A549 (cell line): Measurements from ENCODE around the gene SYT2. TPM values are rescaled to one million over a fixed set of nuclear protein-coding genes. Genes with fewer than 3 reads are reported as not detected.

Source experiments
- ATAC-seq, 2 experiments: fragments of 200-7000 bp in 1 of 2; fragments of >200 bp in 1 of 2; cut with Nextera tagmentation in 1 of 2; cut with Tn5 transposase in 1 of 2; 3 replicates each; pipeline versions ENCODE4 v1.8.0 to v1.9.1; 2018 to 2020; ENCODE audit warnings: mild to moderate bottlenecking in 1 of 2, moderate library complexity in 1 of 2
- CTCF ChIA-PET: fragments of 300-600 bp; sonication (Branson Sonifier 250); formaldehyde crosslinking; extraction: SDS; loops from one replicate; lab custom pipeline; 2021; ENCODE audit warnings: antibody characterized with exemption, inconsistent platforms; lab: Yijun Ruan, JAX
- POLR2A ChIA-PET: fragments of 350-600 bp; formaldehyde crosslinking; extraction: SDS; loops from one replicate; lab custom pipeline; 2021; ENCODE audit warnings: antibody characterized with exemption, inconsistent platforms; lab: Yijun Ruan, JAX
- DNase-seq, 2 experiments: peaks; one replicate each; pipeline versions ENCODE4 v3.0.0 to v3.0.0-alpha.2; 2011 to 2016; ENCODE audit warnings: low read depth in 1 of 2, low spot score in 1 of 2
- FAIRE-seq: peaks from 2 replicates; lab custom pipeline; 2011; peaks lifted over from hg19 to GRCh38; lab: Jason Lieb, UNC
- H3K27ac ChIP-seq, 2 experiments: fragments of >200 bp; sonication (Bioruptor Twin); formaldehyde crosslinking; 3 replicates each; pipeline ENCODE4 v1.5.1; 2016 to 2017
- H3K4me1 ChIP-seq: fragments of >200 bp; sonication (Bioruptor Twin); formaldehyde crosslinking; 3 replicates; pipeline ENCODE4 v1.6.1; 2016
- H3K4me2 ChIP-seq: fragments of >200 bp; sonication (Bioruptor Twin); formaldehyde crosslinking; 3 replicates; pipeline ENCODE4 v1.6.1; 2016
- H3K4me3 ChIP-seq: fragments of >200 bp; sonication (Bioruptor Twin); formaldehyde crosslinking; 3 replicates; pipeline ENCODE4 v1.5.1; 2016
- H3K9me3 ChIP-seq: fragments of >200 bp; sonication (Bioruptor Twin); formaldehyde crosslinking; 3 replicates; pipeline ENCODE4 v1.6.1; 2016
- ATOH8 ChIP-seq: fragments of 250-450 bp; sonication (Bioruptor Pico); IDR thresholded peaks from 2 replicates; pipeline ENCODE4 v1.5.0; 2020; ENCODE audit warnings: low read depth, mild to moderate bottlenecking, moderate library complexity
- CBX2 ChIP-seq: fragments of 200-600 bp; sonication (generic); IDR thresholded peaks from 2 replicates; pipeline ENCODE4 v1.6.1; 2016; ENCODE audit warnings: low read depth, mild to moderate bottlenecking, borderline replicate concordance
- E2F6 ChIP-seq: IDR thresholded peaks from 2 replicates; pipeline ENCODE4 v1.6.1; 2012; ENCODE audit warnings: low read depth, borderline replicate concordance
- EHMT2 ChIP-seq: fragments of 200-600 bp; sonication (generic); IDR thresholded peaks from 2 replicates; pipeline ENCODE4 v1.6.1; 2016; ENCODE audit warnings: antibody characterized with exemption, low read depth, mild to moderate bottlenecking, moderate library complexity
- FOSL2 ChIP-seq, 2 experiments: fragments of 450-650 bp in 1 of 2; fragments of >200 bp in 1 of 2; sonication (Bioruptor Twin) in 1 of 2; formaldehyde crosslinking; IDR thresholded peaks; 2 replicates each; pipeline versions ENCODE4 v1.5.0 to v1.6.1; 2016 to 2020; ENCODE audit warnings: mild to moderate bottlenecking in 1 of 2, moderate library complexity in 1 of 2
- GATA3 ChIP-seq: IDR thresholded peaks from 2 replicates; pipeline ENCODE4 v1.6.1; 2012; ENCODE audit warnings: borderline replicate concordance
- HDAC2 ChIP-seq: fragments of 200-600 bp; sonication (generic); IDR thresholded peaks from 2 replicates; pipeline ENCODE4 v1.6.1; 2016
- HES2 ChIP-seq: fragments of >200 bp; sonication (Bioruptor Twin); formaldehyde crosslinking; IDR thresholded peaks from 2 replicates; pipeline ENCODE4 v1.6.1; 2016
- HEYL ChIP-seq: fragments of 250-450 bp; sonication (Bioruptor Pico); IDR thresholded peaks from 2 replicates; pipeline ENCODE4 v1.8.0; 2021; ENCODE audit warnings: mild to moderate bottlenecking, moderate library complexity
- HOXB5 ChIP-seq: fragments of 250-450 bp; sonication (Bioruptor Pico); IDR thresholded peaks from 2 replicates; pipeline ENCODE4 v1.5.0; 2020; ENCODE audit warnings: mild to moderate bottlenecking, moderate library complexity
- JUN ChIP-seq, 2 experiments: fragments of >200 bp; sonication (Bioruptor Twin); formaldehyde crosslinking; IDR thresholded peaks; 2 replicates in 1 of 2; 3 replicates in 1 of 2; pipeline ENCODE4 v1.6.1; 2016 to 2017
- JUNB ChIP-seq: fragments of >200 bp; sonication (Bioruptor Twin); formaldehyde crosslinking; IDR thresholded peaks from 2 replicates; pipeline ENCODE4 v1.6.1; 2016
- MAX ChIP-seq: IDR thresholded peaks from 2 replicates; pipeline ENCODE4 v1.6.1; 2012
- MAZ ChIP-seq: fragments of 150-350 bp; IDR thresholded peaks from 2 replicates; pipeline ENCODE4 v1.6.1; 2014; ENCODE audit warnings: antibody characterized with exemption, low read depth, low read length, borderline replicate concordance
- MYC ChIP-seq: IDR thresholded peaks from 2 replicates; pipeline ENCODE4 v1.6.1; 2012; ENCODE audit warnings: mild to moderate bottlenecking, inconsistent platforms, low read length, improper control_type of control experiment, borderline replicate concordance
- NFE2L2 ChIP-seq: fragments of 150-350 bp; conservative IDR thresholded peaks from 2 replicates; pipeline ENCODE4 v1.6.1; 2014; ENCODE audit warnings: low read length
- PBX3 ChIP-seq: IDR thresholded peaks from 2 replicates; pipeline ENCODE4 v1.6.1; 2012
- POLR2AphosphoS2 ChIP-seq: conservative IDR thresholded peaks from 2 replicates; pipeline ENCODE4 v1.6.1; 2012; ENCODE audit warnings: low read length, improper control_type of control experiment, inconsistent platforms
- TP53 ChIP-seq: fragments of 250-450 bp; sonication (Bioruptor Pico); IDR thresholded peaks from 2 replicates; pipeline ENCODE4 v1.5.0; 2021; ENCODE audit warnings: mild to moderate bottlenecking, moderate library complexity
- USF2 ChIP-seq: fragments of 450-650 bp; IDR thresholded peaks from 2 replicates; pipeline ENCODE4 v1.6.1; 2014; ENCODE audit warnings: antibody characterized with exemption
- WGBS: methylation state at CpG from one replicate; pipeline ENCODE4 v1.1.6; 2017; ENCODE audit errors: missing lambda C conversion rate; 5-methylcytosine and 5-hydroxymethylcytosine counted together
- polyA plus RNA-seq, 4 experiments: library from polyadenylated mRNA; depleted of rRNA in 3 of 4; stranded (reverse); fragments of >200 nt; fragmentation: RNase III in 1 of 4; extraction: RNeasy Plus Mini Kit Qiagen cat#74134 plus additional on column Dnase treatment in 1 of 4; gene quantifications; 2 replicates in 3 of 4; 3 replicates in 1 of 4; pipeline ENCODE4 v1.2.3, GENCODE V29; 2011 to 2017

Gene SYT2
- polyA plus RNA-seq, 2 of the 4 experiments (the other 2 are of a cell fraction) = 0.03 to 0.04 TPM

GRCh38 chr1:202579806-202580205 lies 130.4 kb downstream of the SYT2 start (continued):
- TF ChIP-seq ATOH8 (CRISPR knock-in tag) (no peak), MYC (no peak), CBX2 (no peak)

GRCh38 chr1:202578565-202578964 lies 131.7 kb downstream of the SYT2 start:
- CTCF ChIA-PET = interaction anchor here (1.5 kb wide), 2 partner anchors 12 to 22 kb away, joined by 3 to 5 read pairs; no protein-coding TSS in a partner anchor
- no peak overlapping the region for H3K27ac ChIP-seq
- no peak for TF ChIP-seq MYC
- DNase-seq = no peak
- no peak for FAIRE-seq
- peaks cover 34% of the 10 kb centered on the region for H3K4me1 ChIP-seq
- no peak overlapping the region for H3K4me3 ChIP-seq
- 90% methylated on average over 6 of the region's 6 CpGs for WGBS
- no peaks in the 10 kb centered on the region for H3K9me3 ChIP-seq
- POLR2A ChIA-PET = no interaction called here
- ATAC-seq = no peak
- no peak overlapping the region; the same call in 2 of the 3 replicates for H3K4me2 ChIP-seq

- ChIA-PET POLR2A (no interaction called here), CTCF (interaction anchor here (0.6 to 1.5 kb wide), 5 partner anchors 12 to 114 kb away, joined by 3 to 5 read pairs (median 3); no protein-coding TSS in a partner anchor)
- 92% methylated on average over 4 of the region's 4 CpGs for WGBS
- H3K27ac ChIP-seq = 0 out of 6 replicates have a peak overlapping the region, but pooled peaks of 1 of the 2 experiments have one; percentile 9
- TF ChIP-seq FOSL2 (IDR thresholded peaks at IDR 0.05) (no peak), FOSL2 (CRISPR knock-in tag; IDR thresholded peaks at IDR 0.05) (no peak), JUN (IDR thresholded peaks at IDR 0.05) (no peak), JUNB (no peak), POLR2AphosphoS2 (no peak), EHMT2 (no peak)
- DNase-seq (no peak), FAIRE-seq (no peak), ATAC-seq (no peak)
- no peak overlapping the region for H3K4me3 ChIP-seq
- H3K4me1 ChIP-seq = peaks cover 34% of the 10 kb centered on the region
- peak overlapping the region; percentile 36; the same call in 2 of the 3 replicates for H3K4me2 ChIP-seq
- no peaks in the 10 kb centered on the region for H3K9me3 ChIP-seq
These were observed 132.2 kb downstream of the SYT2 start for GRCh38 chr1:202578001-202578504.

GRCh38 chr1:202577381-202577780 lies 132.9 kb downstream of the SYT2 start:
- POLR2A ChIA-PET = no interaction called here
- peak overlapping the region; percentile 36 for H3K4me2 ChIP-seq
- 74% methylated on average over 2 of the region's 2 CpGs for WGBS
- ATAC-seq (no peak), DNase-seq (no peak)
- TF ChIP-seq PBX3 (no peak), HEYL (CRISPR knock-in tag) (no peak), TP53 (CRISPR knock-in tag) (no peak), MAX (no peak), NFE2L2 (no peak), MAZ (no peak), GATA3 (no peak), HDAC2 (no peak), E2F6 (no peak), CBX2 (no peak), USF2 (no peak), HES2 (no peak), HOXB5 (CRISPR knock-in tag) (no peak)
- TF ChIP-seq, all 56 proteins: peak for 0
- FAIRE-seq = no peak
- no peak overlapping the region for H3K4me3 ChIP-seq
- H3K27ac ChIP-seq = peak overlapping the region; percentile 9 to 34; a peak in 5 of 6 replicates
- H3K4me1 ChIP-seq = peaks cover 34% of the 10 kb centered on the region
- no peaks in the 10 kb centered on the region for H3K9me3 ChIP-seq
- CTCF ChIA-PET = interaction anchor here (0.6 to 3.7 kb wide), 6 partner anchors 13 to 113 kb away, joined by 3 to 14 read pairs (median 4); no protein-coding TSS in a partner anchor
